HepG2 (cell line): ENCODE measurements around the gene PLET1. TPM values are rescaled to one million over a fixed set of nuclear protein-coding genes. Genes with fewer than 3 reads are reported as not detected.

ENCODE experiments used
- ATAC-seq: fragments of 200-7000 bp; cut with Tn5 transposase; 3 replicates; pipeline ENCODE4 v1.9.1; 2020; ENCODE audit warnings: mild to moderate bottlenecking, moderate library complexity
- BruUV-seq: library from RNA; stranded (reverse); fragments of 400-500 nt; replicated peaks from 2 replicates; lab custom pipeline; 2021; lab: Mats Ljungman, UMichigan
- CTCF ChIA-PET: fragments of 300-600 bp; formaldehyde crosslinking; extraction: SDS; loops from one replicate; lab custom pipeline; 2021; ENCODE audit warnings: low total read pairs, inconsistent platforms, low intra/inter-chr PET ratio; lab: Yijun Ruan, JAX
- POLR2A ChIA-PET: fragments of 350-600 bp; sonication (Branson Sonifier 250); formaldehyde crosslinking; loops from one replicate; lab custom pipeline; 2020; ENCODE audit warnings: antibody characterized with exemption, inconsistent platforms; lab: Yijun Ruan, JAX
- DNase-seq: peaks from one replicate; pipeline ENCODE4 v3.0.0-alpha.2; 2015; ENCODE audit warnings: low spot score
- FAIRE-seq: peaks from 3 replicates; lab custom pipeline; 2011; peaks lifted over from hg19 to GRCh38; lab: Jason Lieb, UNC
- H2AFZ ChIP-seq: one replicate; pipeline ENCODE4 v1.6.1; 2011; ENCODE audit warnings: low read length, inconsistent platforms
- H3K27ac ChIP-seq: fragments of 300-600 bp; 3 replicates; pipeline ENCODE4 v1.8.0; 2011; ENCODE audit warnings: mixed run types, mild to moderate bottlenecking, mixed read lengths, low read length, inconsistent platforms; ENCODE audit not compliant: insufficient read depth; ENCODE audit errors: extremely low read length
- H3K27me3 ChIP-seq, 2 experiments: fragments of 200-600 bp in 1 of 2; 2 replicates in 1 of 2; 3 replicates in 1 of 2; pipeline versions ENCODE4 v1.6.0 to v1.8.0; 2011; ENCODE audit warnings: low read length in 2 of 2, mild to moderate bottlenecking in 2 of 2, moderate library complexity in 2 of 2, inconsistent platforms in 1 of 2; ENCODE audit not compliant: insufficient read depth in 2 of 2, control insufficient read depth in 1 of 2
- H3K36me3 ChIP-seq, 2 experiments: fragments of 200-600 bp in 1 of 2; replicated peaks in 1 of 2; 2 replicates in 1 of 2; 3 replicates in 1 of 2; pipeline versions ENCODE4 v1.5.1 to v1.8.0; 2011; ENCODE audit warnings: low read length in 2 of 2, inconsistent platforms in 1 of 2; ENCODE audit not compliant: insufficient read depth in 2 of 2, control insufficient read depth in 1 of 2
- H3K4me1 ChIP-seq: 2 replicates; pipeline ENCODE4 v1.5.1; 2012; ENCODE audit warnings: low read length, inconsistent platforms; ENCODE audit not compliant: insufficient read depth
- H3K4me2 ChIP-seq: 2 replicates; pipeline ENCODE4 v1.6.0; 2011; ENCODE audit warnings: low read depth, low read length, inconsistent platforms
- H3K4me3 ChIP-seq, 3 experiments: fragments of 200-600 bp in 1 of 3; sonication (generic), shearing (Covaris generic) in 1 of 3; replicated peaks in 1 of 3; 2 replicates each; pipeline ENCODE4 v1.5.1; 2011 to 2016; ENCODE audit warnings: low read length in 3 of 3, inconsistent platforms in 2 of 3, low read depth in 2 of 3, mild to moderate bottlenecking in 2 of 3, control low read depth in 1 of 3, mixed read lengths in 1 of 3; ENCODE audit not compliant: insufficient read depth in 1 of 3
- H3K79me2 ChIP-seq: one replicate; pipeline ENCODE4 v1.6.1; 2011; ENCODE audit warnings: low read length, inconsistent platforms; ENCODE audit not compliant: insufficient read depth
- H3K9ac ChIP-seq: 2 replicates; pipeline ENCODE4 v1.6.0; 2011; ENCODE audit warnings: mild to moderate bottlenecking, low read depth, low read length, inconsistent platforms; ENCODE audit not compliant: insufficient read depth
- H3K9me3 ChIP-seq: 2 replicates; pipeline ENCODE4 v1.5.1; 2012; ENCODE audit warnings: mild to moderate bottlenecking, low read length
- H4K20me1 ChIP-seq: 2 replicates; pipeline ENCODE4 v1.6.0; 2011; ENCODE audit warnings: inconsistent platforms, mild to moderate bottlenecking, low read length, moderate library complexity; ENCODE audit not compliant: insufficient read depth
- KDM2A ChIP-seq: sonication (generic); formaldehyde crosslinking; IDR thresholded peaks from 2 replicates; pipeline ENCODE4 v1.4.0; 2020; ENCODE audit warnings: low read depth, missing genetic modification reagents, borderline replicate concordance
- KLF11 ChIP-seq: IDR thresholded peaks from 2 replicates; pipeline ENCODE4 v1.6.1; 2016; ENCODE audit warnings: missing compliant biosample characterization
- RFX3 ChIP-seq: IDR thresholded peaks from 2 replicates; pipeline ENCODE4 v1.6.1; 2016; ENCODE audit warnings: missing biosample characterization, missing genetic modification reagents
- RFX5 ChIP-seq: IDR thresholded peaks from 2 replicates; pipeline ENCODE4 v1.6.1; 2011; ENCODE audit warnings: low read depth, low read length, improper control_type of control experiment
- ZFP91 ChIP-seq: sonication (generic); formaldehyde crosslinking; IDR thresholded peaks from 2 replicates; pipeline ENCODE4 v1.9.0; 2022; ENCODE audit warnings: missing genetic modification reagents, mild to moderate bottlenecking, borderline replicate concordance
- ZNF10 ChIP-seq: sonication (generic); formaldehyde crosslinking; IDR thresholded peaks from 2 replicates; pipeline ENCODE4 v1.4.0; 2020; ENCODE audit warnings: mild to moderate bottlenecking, low read depth, missing genetic modification reagents, borderline replicate concordance
- ZNF75D ChIP-seq: sonication (generic); formaldehyde crosslinking; IDR thresholded peaks from 2 replicates; pipeline ENCODE4 v1.8.1; 2023; ENCODE audit warnings: missing genetic modification reagents, mild to moderate bottlenecking, borderline replicate concordance
- ZNF773 ChIP-seq: sonication (generic); formaldehyde crosslinking; IDR thresholded peaks from 2 replicates; pipeline ENCODE4 v1.4.0; 2020; ENCODE audit warnings: missing genetic modification reagents, borderline replicate concordance
- WGBS: methylation state at CpG from one replicate; pipeline ENCODE4 v1.1.6; 2017; ENCODE audit warnings: low lambda C conversion rate; 5-methylcytosine and 5-hydroxymethylcytosine counted together
- in situ Hi-C: cut with HindIII; loops from 2 replicates; pipeline ENCODE4 v1.10.0; 2017; ENCODE audit warnings: low pct_unique_long_range_greater_than_20kb; ENCODE audit not compliant: extremely low pct_ligation_motif_present
- intact Hi-C: fragments of 100-400 bp; cut with micrococcal nuclease; formaldehyde crosslinking; loops from one replicate; pipeline ENCODE4 v1.10.0; 2022; ENCODE audit not compliant: unreplicated experiment
- polyA plus RNA-seq, 8 experiments: library from polyadenylated mRNA; depleted of rRNA in 3 of 8; stranded (reverse) in 7 of 8; unstranded in 1 of 8; fragments of >200 nt; fragmentation: Illumina TruSeq in 4 of 8; extraction: Trizol in 4 of 8; gene quantifications; 2 replicates each; pipeline versions ENCODE4 v1.2.1 to v1.2.3, GENCODE V29; 2011 to 2016; ENCODE audit warnings: low read depth in 4 of 8, missing spikeins in 1 of 8, mixed read lengths in 1 of 8; ENCODE audit not compliant: insufficient read depth in 1 of 8
- total RNA-seq, 5 experiments: library from RNA; depleted of rRNA; stranded (reverse); fragments of >200 nt; fragmentation: Illumina TruSeq; extraction: Trizol; gene quantifications; 2 replicates each; pipeline ENCODE4 v1.2.3, GENCODE V29; 2016; ENCODE audit warnings: low read depth in 1 of 5

PLET1 gene
- total and polyA plus RNA-seq, 2 of the 13 experiments (the other 11 are each of a cell fraction or from before 2014, with no cell fraction given) = not detected

- Histone ChIP-seq H3K36me3 (no peaks in the 10 kb centered on the region), H3K4me1 (peaks cover 13% of the 10 kb centered on the region), H3K79me2 (no peaks in the 10 kb centered on the region), H3K27me3 (peaks cover 0 to 3% of the 10 kb centered on the region in 2 experiments; a peak in 2 of 5 replicates), H3K4me3 (no peak overlapping the region), H3K27ac (no peak overlapping the region), H3K9me3 (no peaks in the 10 kb centered on the region), H2AFZ (no peak overlapping the region), H4K20me1 (no peaks in the 10 kb centered on the region), H3K4me2 (no peak overlapping the region), H3K9ac (no peak overlapping the region)
- FAIRE-seq = no peak
- BruUV-seq = no TSS peak
- ChIA-PET POLR2A (no interaction called here), CTCF (no interaction called here)
- no peak for TF ChIP-seq RFX3
- no peak for TF ChIP-seq KLF11 (CRISPR knock-in tag)
- TF ChIP-seq KDM2A = no peak
- no peak for TF ChIP-seq ZFP91 (CRISPR knock-in tag)
- no peak for TF ChIP-seq ZNF773 (CRISPR knock-in tag)
- TF ChIP-seq ZNF75D (CRISPR knock-in tag) = no peak
- TF ChIP-seq ZNF10 (CRISPR knock-in tag) = no peak
- no peak for TF ChIP-seq RFX5
- intact Hi-C loops (loop anchor here (2.0 kb wide), 2 partner anchors 167 to 267 kb away; no protein-coding TSS in a partner anchor), in situ Hi-C loops (loop anchor here (5.0 to 10.0 kb wide), 4 partner anchors 164 to 997 kb away; no protein-coding TSS in a partner anchor)
- DNase-seq = no peak
- WGBS = 52% methylated on average over 3 of the region's 3 CpGs
- no peak for ATAC-seq
These were observed 27.4 kb upstream of the PLET1 start for GRCh38 chr11:112288021-112288420.
